Adrenal gland (tissue), 12 donors: ENCODE measurements around the gene ZBTB7C. TPM values are rescaled to one million over a fixed set of nuclear protein-coding genes. Genes with fewer than 3 reads are reported as not detected.

Experiments used
- DNase-seq, 7 donors: peaks; one replicate each; pipeline ENCODE4 v3.0.0-alpha.2; 2019 to 2020
- H3K27ac ChIP-seq, 5 donors: fragments of 200-600 bp; sonication (generic) in 4 of 5; 1 replicate in 3 of 5; 2 replicates in 2 of 5; pipeline versions ENCODE4 v1.5.1 to v1.8.0; 2016 to 2020; ENCODE audit warnings: mild to moderate bottlenecking in 1 of 5
- H3K27me3 ChIP-seq: fragments of 200-600 bp; 2 replicates; pipeline ENCODE4 v1.8.0; 2021
- H3K36me3 ChIP-seq, 2 donors: fragments of 200-600 bp; replicated peaks in 1 of 2; 1 replicate in 1 of 2; 2 replicates in 1 of 2; pipeline versions ENCODE4 v1.5.1 to v1.8.0; 2018 to 2022
- H3K4me1 ChIP-seq, 2 donors: fragments of 200-600 bp; replicated peaks in 1 of 2; 1 replicate in 1 of 2; 2 replicates in 1 of 2; pipeline versions ENCODE4 v1.5.1 to v1.8.0; 2018 to 2021
- H3K4me3 ChIP-seq, 4 donors: fragments of 200-600 bp; sonication (generic) in 3 of 4; one replicate each; pipeline ENCODE4 v1.5.1; 2016 to 2018
- H3K9me3 ChIP-seq, 3 donors: fragments of 200-600 bp; sonication (generic) in 1 of 3; replicated peaks in 1 of 3; 1 replicate in 2 of 3; 2 replicates in 1 of 3; pipeline versions ENCODE4 v1.5.1 to v1.8.0; 2016 to 2021
- CTCF ChIP-seq, 6 experiments: fragments of 450-650 bp in 4 of 6; fragments of 200-600 bp in 2 of 6; sonication (generic) in 1 of 6; IDR thresholded peaks; 1 replicate in 5 of 6; 2 replicates in 1 of 6; pipeline versions ENCODE4 v1.5.1 to v1.8.0; 2016 to 2021; ENCODE audit warnings: antibody characterized with exemption in 6 of 6, mild to moderate bottlenecking in 2 of 6, moderate library complexity in 1 of 6
- POLR2A ChIP-seq, 2 donors: fragments of 450-650 bp; IDR thresholded peaks; one replicate each; pipeline ENCODE4 v1.6.1; 2017; ENCODE audit warnings: antibody characterized with exemption in 2 of 2, mild to moderate bottlenecking in 2 of 2, moderate library complexity in 1 of 2
- WGBS, 4 donors: extraction: QIAGEN DNeasy Blood & Tissue Kit in 2 of 4; methylation state at CpG; one replicate each; pipeline versions ENCODE4 v1.1.5 to v1.1.7; 2013 to 2017; 5-methylcytosine and 5-hydroxymethylcytosine counted together
- intact Hi-C, 2 donors: fragments of 100-400 bp; cut with DNase I; formaldehyde crosslinking; loops; one replicate each; pipeline versions ENCODE4 v1.14.1 to v1.15.0; 2022 to 2023
- polyA plus RNA-seq, 3 donors: library from polyadenylated mRNA; stranded (reverse); fragments of 200-250 nt in 2 of 3; fragments of 350-450 nt in 1 of 3; fragmentation: Illumina TruSeq in 1 of 3; extraction: RNeasy Lipid Tissue Mini Kit (QIAGEN cat#74804) in 1 of 3; gene quantifications; one replicate each; pipeline ENCODE4 v1.2.3, GENCODE V29; 2013 to 2014
- total RNA-seq, 9 donors: library from RNA; depleted of rRNA in 4 of 9; stranded (reverse); fragments of >200 nt in 4 of 9; fragments of 120-200 nt in 1 of 9; fragmentation: NEBNext Ultra II Directional in 1 of 9; extraction: Animal tissue kit (Norgen Biotek cat#: 25700) in 1 of 9; gene quantifications; one replicate each; pipeline versions ENCODE4 v1.1.0 to v1.2.4, GENCODE V29; 2013 to 2023
- donor health status: healthy with polysubstance abuse.
- donor health status: Bipolar disorder and iron deficiency.
- donor health status: DM: yes; HTN: yes; CAD: no.
- donor health status: DM: no; HTN: no; CAD: no.
- donor health status: DM: no; HTN: no; CAD: no.
- donor health status: DM: yes; HTN: yes; CAD: no.

The ZBTB7C gene
- total and polyA plus RNA-seq, 12 donors: 5.2 to 42.8 (median 26.8) TPM

- intact Hi-C loops: loop anchor here in 1 of 2 donors (10.0 kb wide), 1 partner anchor 307 kb away; no protein-coding TSS in a partner anchor
- H3K4me1 ChIP-seq: peaks cover 21 to 36% of the 10 kb centered on the region in 2 donors
- TF ChIP-seq POLR2A (IDR thresholded peaks at IDR 0.05) (no peak), CTCF (IDR thresholded peaks at IDR 0.05) (no peak)
- H3K36me3 ChIP-seq: no peaks in the 10 kb centered on the region
- no peaks in the 10 kb centered on the region for H3K9me3 ChIP-seq
- WGBS, 4 donors: 73 to 82% (median 79%) methylated on average over 4 of the region's 4 CpGs
- no peak overlapping the region for H3K4me3 ChIP-seq
- H3K27ac ChIP-seq: no peak overlapping the region
- DNase-seq: no peak
- no peaks in the 10 kb centered on the region for H3K27me3 ChIP-seq
These were observed 271.0 kb downstream of the ZBTB7C start for GRCh38 chr18:48138210-48138609.

GRCh38 chr18:48137374-48138081 lies 271.7 kb downstream of the ZBTB7C start:
- intact Hi-C loops: loop anchor here in 1 of 2 donors (10.0 kb wide), 1 partner anchor 307 kb away; no protein-coding TSS in a partner anchor
- TF ChIP-seq CTCF (IDR thresholded peaks at IDR 0.05): no peak
- no peak for TF ChIP-seq POLR2A (IDR thresholded peaks at IDR 0.05)
- H3K36me3 ChIP-seq: no peaks in the 10 kb centered on the region
- no peaks in the 10 kb centered on the region for H3K9me3 ChIP-seq
- H3K4me1 ChIP-seq: peaks cover 27 to 42% of the 10 kb centered on the region in 2 donors
- WGBS, 4 donors: 64 to 75% (median 67%) methylated on average over 10 of the region's 10 CpGs
- H3K27ac ChIP-seq: no peak overlapping the region
- H3K4me3 ChIP-seq: no peak overlapping the region
- no peaks in the 10 kb centered on the region for H3K27me3 ChIP-seq
- DNase-seq: peak in 1 of 7 donors; percentile 11

GRCh38 chr18:48136827-48137373 lies 272.3 kb downstream of the ZBTB7C start:
- H3K4me1 ChIP-seq: peaks cover 27 to 42% of the 10 kb centered on the region in 2 donors
- peak overlapping the region in 2 of 5 donors; percentile 43 to 60 for H3K27ac ChIP-seq
- peak overlapping the region in 2 of 4 donors; percentile 28 to 58 for H3K4me3 ChIP-seq
- no peaks in the 10 kb centered on the region for H3K27me3 ChIP-seq
- no peaks in the 10 kb centered on the region for H3K36me3 ChIP-seq
- intact Hi-C loops: loop anchor here in 1 of 2 donors (10.0 kb wide), 1 partner anchor 308 kb away; no protein-coding TSS in a partner anchor
- peak in 1 of 2 donors; percentile 9 for TF ChIP-seq POLR2A (IDR thresholded peaks at IDR 0.05)
- no peak for TF ChIP-seq CTCF (IDR thresholded peaks at IDR 0.05)
- no peaks in the 10 kb centered on the region for H3K9me3 ChIP-seq
- WGBS, 4 donors: 26 to 61% (median 41%) methylated on average over 10 to 50 of the region's 51 CpGs
- DNase-seq: peak in 2 of 7 donors; percentile 15 to 38

- intact Hi-C loops: loop anchor here in 1 of 2 donors (10.0 kb wide), 1 partner anchor 309 kb away; no protein-coding TSS in a partner anchor
- Histone ChIP-seq H3K4me3 (peak overlapping the region in 2 of 4 donors; percentile 28 to 58), H3K36me3 (no peaks in the 10 kb centered on the region), H3K4me1 (peaks cover 27 to 42% of the 10 kb centered on the region in 2 donors), H3K9me3 (no peaks in the 10 kb centered on the region), H3K27me3 (no peaks in the 10 kb centered on the region), H3K27ac (peak overlapping the region in 2 of 5 donors; percentile 43 to 60)
- peak in 1 of 6 experiments; percentile 12 for TF ChIP-seq CTCF (IDR thresholded peaks at IDR 0.05)
- TF ChIP-seq POLR2A (IDR thresholded peaks at IDR 0.05): no peak
- DNase-seq: peak in 5 of 7 donors; percentile 29 to 69 (median 41)
- WGBS, 4 donors: 28 to 52% (median 44%) methylated on average over 15 to 65 of the region's 65 CpGs
These were observed 272.9 kb downstream of the ZBTB7C start for GRCh38 chr18:48136051-48136826.
